GM21529 (cell line): Measurements from ENCODE around the gene PCDHGA7.
"Not testable (repeated sequence)": the region's sequence is repeated elsewhere in the genome, so short reads cannot be mapped to it uniquely, and the experiment has no call there.

Experiments used
- ATAC-seq: cut with Tn5 transposase; IDR thresholded peaks from one replicate; pipeline ENCODE4 v1.9.1; 2021; ENCODE audit not compliant: unreplicated experiment

PCDHGA7 gene

GRCh38 chr5:141366016-141366896 lies 16.3 kb upstream of the PCDHGA7 start:
- ATAC-seq = no peak

GRCh38 chr5:141369994-141370848 lies 12.3 kb upstream of the PCDHGA7 start, which contains the start of gene PCDHGB3:
Gene PCDHGB3 (plus strand): TSS chr5:141370242. CDS start chr5:141370395, 153 bp downstream.
- ATAC-seq = peak; percentile 99

GRCh38 chr5:141371572-141372475 lies 10.7 kb upstream of the PCDHGA7 start:
- ATAC-seq = no peak

- ATAC-seq = no peak
These were observed 8.7 kb upstream of the PCDHGA7 start, which contains the start of gene PCDHGA6 for GRCh38 chr5:141373673-141374317. Gene PCDHGA6 (plus strand): TSS chr5:141373891. CDS start chr5:141374084, 193 bp downstream.

- ATAC-seq = no peak
These were observed 7.9 kb upstream of the PCDHGA7 start for GRCh38 chr5:141374627-141375026.

GRCh38 chr5:141375444-141376155 lies 6.9 kb upstream of the PCDHGA7 start:
- not testable (repeated sequence) for ATAC-seq

- ATAC-seq = no peak
These were observed 803 bp downstream of the PCDHGA7 start for GRCh38 chr5:141383345-141383744.

- ATAC-seq = no peak
These were observed 2.1 kb downstream of the PCDHGA7 start for GRCh38 chr5:141384471-141385267.

- ATAC-seq = peak; percentile 89
These were observed 5.2 kb downstream of the PCDHGA7 start, which contains the start of gene PCDHGB4 for GRCh38 chr5:141387557-141388311. Gene PCDHGB4 (plus strand): TSS chr5:141387698. CDS start chr5:141387885, 187 bp downstream.

GRCh38 chr5:141388661-141389060 lies 6.1 kb downstream of the PCDHGA7 start:
- ATAC-seq = no peak

DNA sequence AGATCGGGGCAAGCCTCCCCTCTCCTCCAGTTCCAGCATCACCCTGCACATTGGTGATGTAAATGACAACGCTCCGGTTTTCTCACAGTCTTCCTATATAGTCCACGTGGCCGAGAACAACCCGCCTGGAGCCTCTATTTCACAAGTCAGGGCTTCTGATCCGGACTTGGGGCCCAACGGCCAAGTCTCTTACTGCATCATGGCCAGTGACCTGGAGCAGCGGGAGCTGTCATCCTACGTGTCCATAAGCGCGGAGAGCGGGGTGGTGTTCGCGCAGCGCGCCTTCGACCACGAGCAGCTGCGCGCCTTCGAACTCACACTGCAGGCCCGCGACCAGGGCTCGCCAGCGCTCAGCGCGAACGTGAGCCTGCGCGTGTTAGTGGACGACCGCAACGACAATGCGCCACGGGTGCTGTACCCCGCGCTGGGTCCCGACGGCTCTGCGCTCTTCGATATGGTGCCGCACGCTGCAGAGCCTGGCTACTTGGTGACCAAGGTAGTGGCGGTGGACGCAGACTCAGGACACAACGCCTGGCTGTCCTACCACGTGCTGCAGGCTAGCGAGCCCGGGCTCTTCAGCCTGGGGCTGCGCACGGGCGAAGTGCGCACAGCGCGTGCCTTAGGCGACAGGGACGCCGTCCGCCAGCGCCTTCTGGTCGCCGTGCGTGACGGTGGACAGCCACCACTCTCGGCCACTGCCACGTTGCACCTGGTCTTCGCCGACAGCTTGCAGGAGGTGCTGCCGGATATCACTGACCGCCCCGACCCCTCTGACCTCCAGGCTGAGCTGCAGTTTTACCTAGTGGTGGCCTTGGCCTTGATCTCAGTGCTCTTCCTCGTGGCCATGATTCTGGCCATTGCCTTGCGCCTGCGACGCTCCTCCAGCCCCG lies 6.9 kb downstream of the PCDHGA7 start:
- no peak for ATAC-seq

GRCh38 chr5:141392429-141393198 lies 10.1 kb downstream of the PCDHGA7 start, which contains the start of gene PCDHGA8:
Gene PCDHGA8 (plus strand): TSS chr5:141392633. CDS start chr5:141392814, 181 bp downstream.
- ATAC-seq = no peak

- no peak for ATAC-seq
These were observed 10.7 kb downstream of the PCDHGA7 start for GRCh38 chr5:141393267-141393666.

- ATAC-seq = not testable (repeated sequence)
These were observed 12.1 kb downstream of the PCDHGA7 start for GRCh38 chr5:141394401-141395187.
